ENCODE measurements around the gene CPNE4. TPM values are rescaled to one million over a fixed set of nuclear protein-coding genes. Genes with fewer than 3 reads are reported as not detected.

Gene CPNE4
- total RNA-seq, 4 donors from 2014 or later, result 0.10 to 0.25 (median 0.16) TPM; not detected in 1

- intact Hi-C loops (cut with DNase I; ENCODE audit: low total_unique reads), result loop anchor here (10.0 kb wide), 1 partner anchor 239 kb away; the partner anchor contains the start of gene CPNE4
- WGBS, 2 donors, result 88 to 90% methylated on average over 3 of the region's 3 CpGs
- H3K4me3 ChIP-seq (ENCODE audit: low read depth, poor library complexity, severe bottlenecking), result no peak overlapping the region
- TF ChIP-seq POLR2A (IDR thresholded peaks at IDR 0.05) (no peak), CTCF (IDR thresholded peaks at IDR 0.05) (no peak)
- DNase-seq (ENCODE audit: low spot score in 2 of 2), result no peak
These were observed 239.3 kb downstream of the CPNE4 start for GRCh38 chr3:131795390-131796090.

GRCh38 chr3:131794766-131795388, 239.9 kb downstream of the CPNE4 start:
- DNase-seq (ENCODE audit: low spot score in 2 of 2), result peak in 1 of 2 donors; percentile 21
- WGBS, 2 donors, result 35 to 37% methylated on average over 5 of the region's 5 CpGs
- H3K4me3 ChIP-seq (ENCODE audit: low read depth, poor library complexity, severe bottlenecking), result no peak overlapping the region
- intact Hi-C loops (cut with DNase I; ENCODE audit: low total_unique reads), result loop anchor here (10.0 kb wide), 1 partner anchor 240 kb away; the partner anchor contains the start of gene CPNE4
- no peak for TF ChIP-seq POLR2A (IDR thresholded peaks at IDR 0.05)
- no peak for TF ChIP-seq CTCF (IDR thresholded peaks at IDR 0.05)

GRCh38 chr3:131793870-131794269, 240.9 kb downstream of the CPNE4 start:
- intact Hi-C loops (cut with DNase I; ENCODE audit: low total_unique reads), result loop anchor here (10.0 kb wide), 1 partner anchor 241 kb away; the partner anchor contains the start of gene CPNE4
- no peak for DNase-seq (ENCODE audit: low spot score in 2 of 2)
- H3K4me3 ChIP-seq (ENCODE audit: low read depth, poor library complexity, severe bottlenecking), result no peak overlapping the region
- TF ChIP-seq CTCF (IDR thresholded peaks at IDR 0.05), result no peak
- no peak for TF ChIP-seq POLR2A (IDR thresholded peaks at IDR 0.05)

- intact Hi-C loops (cut with DNase I; ENCODE audit: low total_unique reads), result no loop called here
- DNase-seq (ENCODE audit: low spot score in 2 of 2), result no peak
- 59 to 66% methylated on average over 2 of the region's 2 CpGs for WGBS, 2 donors
- H3K4me3 ChIP-seq (ENCODE audit: low read depth, poor library complexity, severe bottlenecking), result no peak overlapping the region
- TF ChIP-seq CTCF (IDR thresholded peaks at IDR 0.05) (no peak), POLR2A (IDR thresholded peaks at IDR 0.05) (no peak)
These were observed 245.6 kb downstream of the CPNE4 start for GRCh38 chr3:131789188-131789587.

GRCh38 chr3:131786386-131786785, 248.4 kb downstream of the CPNE4 start:
- TF ChIP-seq CTCF (IDR thresholded peaks at IDR 0.05) (no peak), POLR2A (IDR thresholded peaks at IDR 0.05) (no peak)
- H3K4me3 ChIP-seq (ENCODE audit: low read depth, poor library complexity, severe bottlenecking), result no peak overlapping the region
- no peak for DNase-seq (ENCODE audit: low spot score in 2 of 2)
- intact Hi-C loops (cut with DNase I; ENCODE audit: low total_unique reads), result no loop called here
